ENCODE data around the gene SPNS2.
A peak's percentile ranks its signal among the peaks of the same experiment; 100 is the strongest.

SPNS2 gene

GRCh38 chr17:4475463-4475862 is 23.2 kb upstream of the SPNS2 start:
- Histone ChIP-seq H3K23ac (ENCODE audit: low read length) (no peak overlapping the region), H4K12ac (ENCODE audit: low read depth, low read length) (peak overlapping the region; percentile 2), H3K4me2 (ENCODE audit: low read length) (peak overlapping the region; percentile 37), H2BK12ac (ENCODE audit: low read length) (peak overlapping the region; percentile 99), H2AFZ (ENCODE audit: insufficient read depth, low read length, poor library complexity) (peak overlapping the region; percentile 46), H3K4me1 (ENCODE audit: control insufficient read depth in 1 of 2, insufficient read depth in 2 of 2, low read length in 2 of 2) (peaks cover 39 to 52% of the 10 kb centered on the region in 2 experiments), H3K79me2 (ENCODE audit: control insufficient read depth, insufficient read depth, low read length, poor library complexity) (peaks cover 26% of the 10 kb centered on the region), H3K27ac (ENCODE audit: low read depth, low read length) (peak overlapping the region; percentile 99), H4K91ac (ENCODE audit: low read depth, low read length) (peak overlapping the region; percentile 98), H3K36me3 (ENCODE audit: control insufficient read depth in 1 of 2, insufficient read depth in 2 of 2, low read length in 2 of 2) (no peaks in the 10 kb centered on the region), H3K18ac (ENCODE audit: low read length) (peak overlapping the region; percentile 91), H2AK5ac (ENCODE audit: low read length) (peak overlapping the region; percentile 89), H3K9me3 (ENCODE audit: insufficient read depth, low read depth, low read length) (peaks cover 4% of the 10 kb centered on the region), H3K9ac (ENCODE audit: low read length) (peak overlapping the region; percentile 64), H3K79me1 (ENCODE audit: low read length) (peaks cover 68% of the 10 kb centered on the region), H3K4me3 (ENCODE audit: low read depth, low read length) (no peak overlapping the region), H2BK120ac (ENCODE audit: insufficient read depth, low read length, poor library complexity) (peak overlapping the region; percentile 98), H3K4ac (ENCODE audit: low read depth, low read length) (peak overlapping the region; percentile 84), H3K27me3 (ENCODE audit: insufficient read depth, low read length) (no peaks in the 10 kb centered on the region), H2BK5ac (ENCODE audit: low read depth, low read length, poor library complexity) (peak overlapping the region; percentile 93), H4K8ac (ENCODE audit: low read depth, low read length) (peak overlapping the region; percentile 80), H3K14ac (ENCODE audit: low read length) (peak overlapping the region; percentile 93)
- no peak for DNase-seq
- WGBS (ENCODE audit: extremely low coverage, insufficient coverage, insufficient read length): no CpG with 5 or more reads among the region's 7 CpGs

GRCh38 chr17:4476017-4476416 is 22.7 kb upstream of the SPNS2 start:
- Histone ChIP-seq H4K91ac (ENCODE audit: low read depth, low read length) (peak overlapping the region; percentile 98), H3K4me2 (ENCODE audit: low read length) (peak overlapping the region; percentile 37), H4K12ac (ENCODE audit: low read depth, low read length) (peak overlapping the region; percentile 20), H3K18ac (ENCODE audit: low read length) (peak overlapping the region; percentile 91), H3K27me3 (ENCODE audit: insufficient read depth, low read length) (no peaks in the 10 kb centered on the region), H3K4ac (ENCODE audit: low read depth, low read length) (peak overlapping the region; percentile 84), H2AK5ac (ENCODE audit: low read length) (peak overlapping the region; percentile 83), H2BK12ac (ENCODE audit: low read length) (peak overlapping the region; percentile 99), H3K9me3 (ENCODE audit: insufficient read depth, low read depth, low read length) (peaks cover 4% of the 10 kb centered on the region), H3K4me3 (ENCODE audit: low read depth, low read length) (no peak overlapping the region), H3K36me3 (ENCODE audit: control insufficient read depth in 1 of 2, insufficient read depth in 2 of 2, low read length in 2 of 2) (no peaks in the 10 kb centered on the region), H3K23ac (ENCODE audit: low read length) (no peak overlapping the region), H2BK120ac (ENCODE audit: insufficient read depth, low read length, poor library complexity) (peak overlapping the region; percentile 98), H3K27ac (ENCODE audit: low read depth, low read length) (peak overlapping the region; percentile 99), H3K9ac (ENCODE audit: low read length) (peak overlapping the region; percentile 64), H3K79me1 (ENCODE audit: low read length) (peaks cover 73% of the 10 kb centered on the region), H2AFZ (ENCODE audit: insufficient read depth, low read length, poor library complexity) (peak overlapping the region; percentile 46), H3K4me1 (ENCODE audit: control insufficient read depth in 1 of 2, insufficient read depth in 2 of 2, low read length in 2 of 2) (peaks cover 44 to 54% of the 10 kb centered on the region in 2 experiments), H3K79me2 (ENCODE audit: control insufficient read depth, insufficient read depth, low read length, poor library complexity) (peaks cover 26% of the 10 kb centered on the region), H3K14ac (ENCODE audit: low read length) (peak overlapping the region; percentile 93), H2BK5ac (ENCODE audit: low read depth, low read length, poor library complexity) (peak overlapping the region; percentile 93), H4K8ac (ENCODE audit: low read depth, low read length) (peak overlapping the region; percentile 80)
- no CpG with 5 or more reads among the region's 14 CpGs for WGBS (ENCODE audit: extremely low coverage, insufficient coverage, insufficient read length)
- no peak for DNase-seq

- H3K18ac ChIP-seq (ENCODE audit: low read length): peak overlapping the region; percentile 91
These were observed 22.1 kb upstream of the SPNS2 start for GRCh38 chr17:4476511-4477070.

GRCh38 chr17:4477255-4477791 is 21.4 kb upstream of the SPNS2 start:
- peak overlapping the region; percentile 92 for H2AK5ac ChIP-seq (ENCODE audit: low read length)
- H3K23ac ChIP-seq (ENCODE audit: low read length): no peak overlapping the region
- H4K12ac ChIP-seq (ENCODE audit: low read depth, low read length): no peak overlapping the region
- peak overlapping the region; percentile 99 for H3K27ac ChIP-seq (ENCODE audit: low read depth, low read length)
- no peaks in the 10 kb centered on the region for H3K27me3 ChIP-seq (ENCODE audit: insufficient read depth, low read length)
- peaks cover 76% of the 10 kb centered on the region for H3K79me1 ChIP-seq (ENCODE audit: low read length)
- peak overlapping the region; percentile 47 for H2AFZ ChIP-seq (ENCODE audit: insufficient read depth, low read length, poor library complexity)
- peak overlapping the region; percentile 98 for H4K91ac ChIP-seq (ENCODE audit: low read depth, low read length)
- H3K4me1 ChIP-seq (ENCODE audit: control insufficient read depth in 1 of 2, insufficient read depth in 2 of 2, low read length in 2 of 2): peaks cover 53 to 59% of the 10 kb centered on the region in 2 experiments
- H2BK12ac ChIP-seq (ENCODE audit: low read length): peak overlapping the region; percentile 99
- H2BK120ac ChIP-seq (ENCODE audit: insufficient read depth, low read length, poor library complexity): peak overlapping the region; percentile 98
- peaks cover 26% of the 10 kb centered on the region for H3K79me2 ChIP-seq (ENCODE audit: control insufficient read depth, insufficient read depth, low read length, poor library complexity)
- no peak overlapping the region for H3K4me3 ChIP-seq (ENCODE audit: low read depth, low read length)
- no peak for DNase-seq
- H4K8ac ChIP-seq (ENCODE audit: low read depth, low read length): peak overlapping the region; percentile 80
- H3K4me2 ChIP-seq (ENCODE audit: low read length): no peak overlapping the region
- peak overlapping the region; percentile 91 for H3K18ac ChIP-seq (ENCODE audit: low read length)
- H3K14ac ChIP-seq (ENCODE audit: low read length): peak overlapping the region; percentile 93
- peaks cover 4% of the 10 kb centered on the region for H3K9me3 ChIP-seq (ENCODE audit: insufficient read depth, low read depth, low read length)
- H3K36me3 ChIP-seq (ENCODE audit: control insufficient read depth in 1 of 2, insufficient read depth in 2 of 2, low read length in 2 of 2): no peaks in the 10 kb centered on the region
- WGBS (ENCODE audit: extremely low coverage, insufficient coverage, insufficient read length): no CpG with 5 or more reads among the region's 10 CpGs
- no peak overlapping the region for H3K9ac ChIP-seq (ENCODE audit: low read length)
- H2BK5ac ChIP-seq (ENCODE audit: low read depth, low read length, poor library complexity): peak overlapping the region; percentile 93
- H3K4ac ChIP-seq (ENCODE audit: low read depth, low read length): peak overlapping the region; percentile 84

More at GRCh38 chr17:4476511-4477070, 22.1 kb upstream of the SPNS2 start:
- no peaks in the 10 kb centered on the region for H3K36me3 ChIP-seq (ENCODE audit: control insufficient read depth in 1 of 2, insufficient read depth in 2 of 2, low read length in 2 of 2)
- no peak overlapping the region for H3K23ac ChIP-seq (ENCODE audit: low read length)
- no peaks in the 10 kb centered on the region for H3K27me3 ChIP-seq (ENCODE audit: insufficient read depth, low read length)
- peak overlapping the region; percentile 99 for H3K27ac ChIP-seq (ENCODE audit: low read depth, low read length)
- H2BK120ac ChIP-seq (ENCODE audit: insufficient read depth, low read length, poor library complexity): peak overlapping the region; percentile 98
- peaks cover 49 to 60% of the 10 kb centered on the region in 2 experiments for H3K4me1 ChIP-seq (ENCODE audit: control insufficient read depth in 1 of 2, insufficient read depth in 2 of 2, low read length in 2 of 2)
- no CpG with 5 or more reads among the region's 19 CpGs for WGBS (ENCODE audit: extremely low coverage, insufficient coverage, insufficient read length)
- peaks cover 4% of the 10 kb centered on the region for H3K9me3 ChIP-seq (ENCODE audit: insufficient read depth, low read depth, low read length)
- H2AK5ac ChIP-seq (ENCODE audit: low read length): peak overlapping the region; percentile 83
- H4K8ac ChIP-seq (ENCODE audit: low read depth, low read length): peak overlapping the region; percentile 80
- H3K9ac ChIP-seq (ENCODE audit: low read length): no peak overlapping the region
- H3K79me1 ChIP-seq (ENCODE audit: low read length): peaks cover 76% of the 10 kb centered on the region
- DNase-seq: peak in 1 of 2 donors; percentile 45
- H3K79me2 ChIP-seq (ENCODE audit: control insufficient read depth, insufficient read depth, low read length, poor library complexity): peaks cover 26% of the 10 kb centered on the region
- H3K14ac ChIP-seq (ENCODE audit: low read length): peak overlapping the region; percentile 93
- peak overlapping the region; percentile 93 for H2BK5ac ChIP-seq (ENCODE audit: low read depth, low read length, poor library complexity)
- peak overlapping the region; percentile 10 for H4K12ac ChIP-seq (ENCODE audit: low read depth, low read length)
- peak overlapping the region; percentile 46 for H2AFZ ChIP-seq (ENCODE audit: insufficient read depth, low read length, poor library complexity)
- H2BK12ac ChIP-seq (ENCODE audit: low read length): peak overlapping the region; percentile 99
- peak overlapping the region; percentile 84 for H3K4ac ChIP-seq (ENCODE audit: low read depth, low read length)
- peak overlapping the region; percentile 98 for H4K91ac ChIP-seq (ENCODE audit: low read depth, low read length)
- H3K4me3 ChIP-seq (ENCODE audit: low read depth, low read length): no peak overlapping the region
- peak overlapping the region; percentile 0 for H3K4me2 ChIP-seq (ENCODE audit: low read length)

Data from trophoblast cell (in vitro differentiated cells and primary cell).